ENCODE measurements around the gene FBXL19. TPM values are rescaled to one million over a fixed set of nuclear protein-coding genes. Genes with fewer than 3 reads are reported as not detected.

Gene FBXL19
- total and polyA plus RNA-seq, 9 of the 15 experiments (the other 6 are each of a cell fraction or from before 2014, with no cell fraction given): 0.13 to 48.0 (median 13.5) TPM; not detected in 1

GRCh38 chr16:30922420-30922959 lies 882 bp upstream of the FBXL19 start (continued):
- no peak for TF ChIP-seq ZNF217 (CRISPR knock-in tag; IDR thresholded peaks at IDR 0.05)
- no peak for TF ChIP-seq MCM5 (IDR thresholded peaks at IDR 0.05; ENCODE audit: low read depth)
- no peak for TF ChIP-seq ZNF696 (CRISPR knock-in tag; conservative IDR thresholded peaks at IDR 0.05)
- no peak for TF ChIP-seq PPARD (CRISPR knock-in tag; IDR thresholded peaks at IDR 0.05)
- peak; percentile 47 for TF ChIP-seq ZNF239 (CRISPR knock-in tag; IDR thresholded peaks at IDR 0.05)
- TF ChIP-seq HSF4 (CRISPR knock-in tag; IDR thresholded peaks at IDR 0.05; ENCODE audit: borderline replicate concordance): peak; percentile 16; the same call in 1 of the 2 replicates
- TF ChIP-seq POLR2H (tag; IDR thresholded peaks at IDR 0.05; ENCODE audit: low read depth): peak; percentile 67; the same call in 1 of the 2 replicates
- no peak for TF ChIP-seq TRIM24 (IDR thresholded peaks at IDR 0.05)
- TF ChIP-seq TCF3 (CRISPR knock-in tag; IDR thresholded peaks at IDR 0.05): no peak
- TF ChIP-seq CHD4 (IDR thresholded peaks at IDR 0.05; ENCODE audit: insufficient read depth, insufficient replicate concordance, low read depth, low read length, poor library complexity, severe bottlenecking): no peak
- TF ChIP-seq, protein P1, sequence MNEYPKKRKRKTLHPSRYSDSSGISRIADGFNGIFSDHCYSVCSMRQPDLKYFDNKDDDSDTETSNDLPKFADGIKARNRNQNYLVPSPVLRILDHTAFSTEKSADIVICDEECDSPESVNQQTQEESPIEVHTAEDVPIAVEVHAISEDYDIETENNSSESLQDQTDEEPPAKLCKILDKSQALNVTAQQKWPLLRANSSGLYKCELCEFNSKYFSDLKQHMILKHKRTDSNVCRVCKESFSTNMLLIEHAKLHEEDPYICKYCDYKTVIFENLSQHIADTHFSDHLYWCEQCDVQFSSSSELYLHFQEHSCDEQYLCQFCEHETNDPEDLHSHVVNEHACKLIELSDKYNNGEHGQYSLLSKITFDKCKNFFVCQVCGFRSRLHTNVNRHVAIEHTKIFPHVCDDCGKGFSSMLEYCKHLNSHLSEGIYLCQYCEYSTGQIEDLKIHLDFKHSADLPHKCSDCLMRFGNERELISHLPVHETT (CRISPR knock-in tag; conservative IDR thresholded peaks at IDR 0.05 in 1 of 2, IDR thresholded peaks at IDR 0.05 in 1 of 2): peak in 1 of 2 experiments; percentile 73; a peak in 2 of 4 replicates
- TF ChIP-seq, protein P2, sequence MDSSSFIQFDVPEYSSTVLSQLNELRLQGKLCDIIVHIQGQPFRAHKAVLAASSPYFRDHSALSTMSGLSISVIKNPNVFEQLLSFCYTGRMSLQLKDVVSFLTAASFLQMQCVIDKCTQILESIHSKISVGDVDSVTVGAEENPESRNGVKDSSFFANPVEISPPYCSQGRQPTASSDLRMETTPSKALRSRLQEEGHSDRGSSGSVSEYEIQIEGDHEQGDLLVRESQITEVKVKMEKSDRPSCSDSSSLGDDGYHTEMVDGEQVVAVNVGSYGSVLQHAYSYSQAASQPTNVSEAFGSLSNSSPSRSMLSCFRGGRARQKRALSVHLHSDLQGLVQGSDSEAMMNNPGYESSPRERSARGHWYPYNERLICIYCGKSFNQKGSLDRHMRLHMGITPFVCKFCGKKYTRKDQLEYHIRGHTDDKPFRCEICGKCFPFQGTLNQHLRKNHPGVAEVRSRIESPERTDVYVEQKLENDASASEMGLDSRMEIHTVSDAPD (CRISPR knock-in tag; IDR thresholded peaks at IDR 0.05): no peak
- TF ChIP-seq ZNF766 (CRISPR knock-in tag; conservative IDR thresholded peaks at IDR 0.05): peak; percentile 97
- TF ChIP-seq ZNF175 (CRISPR knock-in tag; IDR thresholded peaks at IDR 0.05; ENCODE audit: low read depth): peak; percentile 84; the same call in 1 of the 2 replicates
- no peak for TF ChIP-seq ZSCAN32 (CRISPR knock-in tag; IDR thresholded peaks at IDR 0.05)
- TF ChIP-seq, protein P3, sequence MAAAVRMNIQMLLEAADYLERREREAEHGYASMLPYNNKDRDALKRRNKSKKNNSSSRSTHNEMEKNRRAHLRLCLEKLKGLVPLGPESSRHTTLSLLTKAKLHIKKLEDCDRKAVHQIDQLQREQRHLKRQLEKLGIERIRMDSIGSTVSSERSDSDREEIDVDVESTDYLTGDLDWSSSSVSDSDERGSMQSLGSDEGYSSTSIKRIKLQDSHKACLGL (CRISPR knock-in tag; IDR thresholded peaks at IDR 0.05; ENCODE audit: borderline replicate concordance, poor library complexity, severe bottlenecking): no peak
- TF ChIP-seq ZNF232 (CRISPR knock-in tag; IDR thresholded peaks at IDR 0.05): no peak
- no peak for TF ChIP-seq TFE3 (CRISPR knock-in tag; IDR thresholded peaks at IDR 0.05)
- TF ChIP-seq KDM4B (IDR thresholded peaks at IDR 0.05; ENCODE audit: borderline replicate concordance in 2 of 2, low read depth in 1 of 2): peak in 1 of 2 experiments; percentile 83; a peak in 2 of 4 replicates
- TF ChIP-seq MTA1 (IDR thresholded peaks at IDR 0.05; ENCODE audit: borderline replicate concordance): peak; percentile 99
- TF ChIP-seq DMBX1 (CRISPR knock-in tag; IDR thresholded peaks at IDR 0.05; ENCODE audit: borderline replicate concordance): peak; percentile 94
- no peak for TF ChIP-seq PCBP1 (IDR thresholded peaks at IDR 0.05; ENCODE audit: low read depth, low read length, poor library complexity, severe bottlenecking)
- TF ChIP-seq ZBTB7A (IDR thresholded peaks at IDR 0.05; ENCODE audit: borderline replicate concordance, control insufficient read depth, low read depth, low read length): peak; percentile 73; the same call in 1 of the 2 replicates

Measured in K562 (cell line).